Activated CD8-positive, alpha-beta memory T cell treated with anti-CD3 and anti-CD28 coated beads for 48 hours (primary cell): ENCODE measurements around the gene CDK5R2.
A peak's percentile ranks its signal among the peaks of the same experiment; 100 is the strongest.
"Not testable (repeated sequence)": the region's sequence is repeated elsewhere in the genome, so short reads cannot be mapped to it uniquely, and the experiment has no call there.

Experiments
- DNase-seq, 3 experiments: peaks; one replicate each; pipeline ENCODE4 v3.0.0-alpha.2; 2020; ENCODE audit warnings: low read depth in 2 of 3, low spot score in 2 of 3

Gene CDK5R2

GRCh38 chr2:218959141-218959731, at the start of gene CDK5R2:
CDK5R2 (plus strand) TSS chr2:218959666; CDS start chr2:218959821, 155 bp downstream.
- peak; percentile 56 to 71 (median 67) for DNase-seq

- DNase-seq, result no peak
These were observed 48.7 kb upstream of the CDK5R2 start for GRCh38 chr2:218910741-218911140.

GRCh38 chr2:218920504-218920903, 39.0 kb upstream of the CDK5R2 start:
- DNase-seq, result no peak

- DNase-seq, result no peak
These were observed 34.7 kb upstream of the CDK5R2 start for GRCh38 chr2:218924757-218925156.

GRCh38 chr2:218925434-218925833, 34.0 kb upstream of the CDK5R2 start:
- no peak for DNase-seq

GRCh38 chr2:218927422-218927821, 32.0 kb upstream of the CDK5R2 start:
- no peak for DNase-seq

- DNase-seq, result no peak
These were observed 31.6 kb upstream of the CDK5R2 start for GRCh38 chr2:218927876-218928275.

- DNase-seq, result not testable (repeated sequence)
These were observed 29.0 kb upstream of the CDK5R2 start for GRCh38 chr2:218930488-218930887.

- not testable (repeated sequence) for DNase-seq
These were observed 27.7 kb upstream of the CDK5R2 start for GRCh38 chr2:218931751-218932150.

GRCh38 chr2:218944759-218945404, 14.6 kb upstream of the CDK5R2 start:
- no peak for DNase-seq

- DNase-seq, result no peak
These were observed 12.8 kb upstream of the CDK5R2 start for GRCh38 chr2:218946621-218947020.

GRCh38 chr2:218952160-218952559, 7.3 kb upstream of the CDK5R2 start:
- DNase-seq, result no peak

GRCh38 chr2:218953366-218953954, 6.0 kb upstream of the CDK5R2 start:
- no peak for DNase-seq

GRCh38 chr2:218954541-218955300, 4.7 kb upstream of the CDK5R2 start:
- DNase-seq, result no peak

- DNase-seq, result no peak
These were observed 3.4 kb upstream of the CDK5R2 start for GRCh38 chr2:218956039-218956438.

GRCh38 chr2:218957671-218958070, 1.8 kb upstream of the CDK5R2 start:
- no peak for DNase-seq

GRCh38 chr2:218958276-218958675, 1.2 kb upstream of the CDK5R2 start:
- no peak for DNase-seq

- no peak for DNase-seq
These were observed 369 bp downstream of the CDK5R2 start for GRCh38 chr2:218959761-218960308.

- DNase-seq, result no peak
These were observed 1.1 kb downstream of the CDK5R2 start for GRCh38 chr2:218960309-218961165.

- DNase-seq, result no peak
These were observed 1.8 kb downstream of the CDK5R2 start for GRCh38 chr2:218961229-218961628.
